Measurements from ENCODE around the gene BRD3.

BRD3 gene

GRCh38 chr9:134053941-134054761 is 13.7 kb downstream of the BRD3 start:
- no peak for DNase-seq

DNA sequence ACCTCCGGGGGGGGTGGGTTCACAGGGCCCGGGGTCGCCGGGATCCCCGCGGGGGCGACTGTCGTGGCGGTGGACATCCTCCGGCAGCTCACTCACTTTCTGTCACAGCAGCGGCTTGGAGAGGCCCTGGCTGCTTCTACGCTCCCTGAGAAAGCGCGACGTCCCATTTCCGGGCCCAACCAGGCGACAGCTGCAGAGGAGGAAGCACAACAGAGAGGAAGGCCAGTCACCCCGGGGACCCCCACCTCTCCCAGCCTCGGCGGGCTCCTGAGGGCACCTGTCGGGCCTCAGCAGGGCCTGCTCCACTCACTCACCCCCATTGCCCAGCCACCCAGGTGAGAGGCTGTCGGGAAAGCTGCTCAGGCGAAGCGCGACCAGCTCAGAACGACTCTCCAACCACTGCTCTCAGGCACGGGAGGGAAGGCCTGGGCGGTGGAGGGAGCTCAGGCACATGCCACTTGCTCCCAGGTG is 14.4 kb downstream of the BRD3 start:
- no peak for DNase-seq

GRCh38 chr9:134052941-134053340 is 14.9 kb downstream of the BRD3 start:
- no peak for DNase-seq

- no peak for DNase-seq
These were observed 15.3 kb downstream of the BRD3 start for GRCh38 chr9:134052491-134052890.

DNA sequence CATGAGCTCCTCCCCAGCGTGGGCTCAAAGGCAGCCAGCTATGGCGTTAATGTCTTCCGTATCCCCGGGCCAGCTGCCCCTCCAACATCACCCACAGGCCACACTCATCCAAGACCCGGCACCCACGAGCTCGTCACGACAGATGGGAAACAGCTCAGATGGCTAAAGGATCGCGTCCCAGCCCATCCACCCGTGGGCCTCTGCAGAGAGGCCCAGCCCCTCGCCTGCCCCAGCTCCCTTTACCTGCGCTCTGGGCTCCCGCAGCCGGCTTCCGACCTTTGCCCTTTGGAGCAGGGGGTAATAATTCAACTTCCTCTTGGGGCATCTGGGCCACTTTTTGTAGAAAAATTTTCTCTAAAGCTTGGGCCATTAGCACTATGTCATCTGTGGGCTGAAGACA is 16.5 kb downstream of the BRD3 start:
- DNase-seq = no peak

- no peak for DNase-seq
These were observed 17.1 kb downstream of the BRD3 start for GRCh38 chr9:134050726-134051125.

DNA sequence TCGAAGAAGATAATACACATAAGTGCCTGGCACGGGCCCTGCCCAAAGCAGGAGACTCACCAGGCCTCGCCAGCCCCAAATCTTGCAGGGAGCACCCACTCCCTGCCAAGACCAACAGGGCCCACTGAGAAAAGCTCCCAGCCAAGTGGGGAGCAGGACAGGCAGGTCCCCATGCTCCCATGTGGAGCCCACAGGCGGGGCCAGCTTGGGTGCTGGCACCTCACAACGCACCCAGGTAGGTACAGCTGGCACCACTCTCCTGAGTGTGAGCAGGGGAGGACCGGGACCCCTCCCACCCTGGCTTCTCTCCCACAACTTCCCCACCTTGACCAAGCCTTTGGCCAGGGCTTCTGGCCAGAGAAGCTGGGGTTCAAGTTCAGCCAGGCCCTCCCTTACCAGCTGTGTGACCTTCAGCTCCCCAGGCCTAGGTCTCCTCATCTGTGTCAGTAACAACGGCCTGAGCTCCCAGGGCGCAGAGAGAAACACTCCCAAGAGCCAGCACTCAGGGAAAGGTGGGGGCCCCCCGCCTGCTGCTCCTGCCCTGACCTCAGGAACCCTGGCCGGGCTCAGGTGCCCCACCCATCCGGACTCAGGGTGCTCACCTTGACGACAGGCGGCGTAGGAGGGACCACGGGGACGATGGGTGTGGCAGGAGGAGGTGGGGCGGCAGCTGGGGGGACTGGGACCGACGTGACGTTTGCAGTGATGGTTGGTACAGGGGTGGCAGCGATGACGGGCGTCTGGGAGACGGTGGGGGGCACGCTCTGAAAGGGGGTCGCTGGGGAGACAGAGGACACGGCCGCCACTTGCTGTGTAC is 17.8 kb downstream of the BRD3 start:
- no peak for DNase-seq

DNA sequence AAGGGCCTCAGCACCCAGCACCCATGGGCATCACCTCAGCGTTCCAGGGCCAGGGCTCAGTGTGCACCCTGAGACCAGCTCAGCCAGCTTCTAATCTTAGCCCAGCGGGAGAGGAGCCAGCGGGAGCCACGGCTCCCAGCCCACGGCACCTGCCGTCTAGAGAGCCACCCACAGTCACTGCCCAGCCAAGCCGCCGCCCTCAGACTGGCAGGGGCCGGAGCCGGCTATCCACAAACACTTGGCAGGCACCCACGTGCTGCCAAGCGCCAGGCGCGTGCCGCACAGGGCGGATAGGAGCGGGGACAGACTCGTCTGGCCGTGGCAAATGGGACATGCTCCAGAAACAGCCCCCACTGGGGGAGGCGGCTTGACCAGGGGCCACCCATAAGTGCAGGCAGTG is 18.6 kb downstream of the BRD3 start:
- DNase-seq = no peak

DNA sequence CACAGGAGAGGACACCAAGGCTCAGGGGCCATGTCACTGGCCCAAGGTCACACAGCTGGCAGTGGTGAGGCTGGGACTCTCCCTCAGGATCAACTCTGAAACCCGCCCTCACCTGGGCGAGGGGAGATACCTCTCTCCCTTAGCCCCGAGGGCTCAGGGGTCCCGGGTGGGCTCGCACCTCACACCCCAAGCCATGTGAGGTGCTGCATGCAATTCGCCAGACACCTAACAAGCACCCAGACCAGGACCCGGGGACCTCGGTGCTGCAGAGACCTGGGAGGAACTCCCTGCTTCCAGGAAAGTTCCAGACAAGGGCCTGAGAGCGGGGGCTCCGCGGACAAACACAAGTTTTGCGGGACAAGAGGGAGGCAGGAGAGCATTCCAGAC is 19.3 kb downstream of the BRD3 start:
- no peak for DNase-seq

GRCh38 chr9:134047868-134048581 is 19.8 kb downstream of the BRD3 start:
- no peak for DNase-seq

DNA sequence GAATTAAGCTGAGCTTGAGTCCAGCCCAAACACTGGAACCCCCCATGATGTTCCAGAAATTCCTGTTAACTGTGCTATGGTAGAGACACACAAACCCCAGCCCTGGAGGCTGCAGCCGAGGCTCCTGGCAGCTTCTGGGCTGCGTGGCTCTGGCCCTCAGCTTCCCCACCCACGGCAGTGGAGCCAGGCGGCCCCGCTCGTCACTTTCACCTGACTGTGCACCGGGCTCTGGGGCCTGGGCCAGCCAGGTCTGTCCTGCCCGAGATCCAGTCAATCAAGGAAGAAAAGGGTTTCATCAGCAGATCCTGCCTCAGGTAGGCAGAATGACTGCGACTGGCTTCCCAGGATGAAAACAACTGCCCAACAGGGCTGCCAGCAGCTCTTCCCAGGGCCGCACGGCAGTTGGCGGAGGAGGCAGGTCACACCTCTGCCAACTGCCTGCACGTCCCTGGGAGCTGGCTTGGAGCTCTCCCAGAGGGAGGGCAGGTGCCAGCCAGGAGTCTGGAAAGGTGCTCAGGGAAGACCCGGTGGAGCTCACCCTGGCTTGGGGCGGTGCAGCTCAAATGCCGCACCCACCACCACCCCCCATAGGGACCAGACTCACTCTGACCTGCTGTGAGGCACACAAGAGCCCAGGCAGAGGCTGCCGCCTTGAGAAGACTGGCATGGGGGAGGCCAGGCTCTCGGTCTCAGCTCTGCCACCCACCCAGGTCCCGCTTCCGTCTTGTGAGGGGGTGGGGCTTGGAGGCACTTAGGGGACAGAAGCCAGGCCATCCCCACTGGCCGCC is 20.7 kb downstream of the BRD3 start:
- DNase-seq = no peak

- no peak for DNase-seq
These were observed 21.8 kb downstream of the BRD3 start for GRCh38 chr9:134045841-134046544.

DNA sequence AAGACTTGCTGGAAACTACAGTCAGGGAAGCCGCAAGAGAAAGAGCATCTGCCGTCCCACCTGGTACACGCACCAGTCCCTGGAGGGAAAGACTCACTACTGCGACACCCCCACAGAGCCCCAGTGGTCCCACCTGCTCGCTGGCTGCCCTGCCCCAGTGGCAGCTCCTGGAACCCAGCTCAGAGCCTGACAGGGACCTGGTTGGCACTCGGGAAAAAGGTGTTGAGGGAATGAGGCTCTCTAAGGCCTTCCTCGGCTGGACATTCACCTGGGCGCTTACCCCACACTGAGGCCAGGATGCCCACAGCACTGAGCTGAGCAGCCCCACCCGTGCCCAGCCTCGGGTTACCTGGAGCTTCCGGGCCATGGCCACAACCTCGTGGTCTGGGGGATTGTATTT is 22.9 kb downstream of the BRD3 start:
- DNase-seq = no peak

- DNase-seq = no peak
These were observed 24.3 kb downstream of the BRD3 start for GRCh38 chr9:134043531-134043988.

GRCh38 chr9:134041649-134041962 is 26.2 kb downstream of the BRD3 start:
- no peak for DNase-seq

- no peak for DNase-seq
These were observed 26.8 kb downstream of the BRD3 start for GRCh38 chr9:134040781-134041648.

- DNase-seq = no peak
These were observed 27.7 kb downstream of the BRD3 start for GRCh38 chr9:134040176-134040565.

DNA sequence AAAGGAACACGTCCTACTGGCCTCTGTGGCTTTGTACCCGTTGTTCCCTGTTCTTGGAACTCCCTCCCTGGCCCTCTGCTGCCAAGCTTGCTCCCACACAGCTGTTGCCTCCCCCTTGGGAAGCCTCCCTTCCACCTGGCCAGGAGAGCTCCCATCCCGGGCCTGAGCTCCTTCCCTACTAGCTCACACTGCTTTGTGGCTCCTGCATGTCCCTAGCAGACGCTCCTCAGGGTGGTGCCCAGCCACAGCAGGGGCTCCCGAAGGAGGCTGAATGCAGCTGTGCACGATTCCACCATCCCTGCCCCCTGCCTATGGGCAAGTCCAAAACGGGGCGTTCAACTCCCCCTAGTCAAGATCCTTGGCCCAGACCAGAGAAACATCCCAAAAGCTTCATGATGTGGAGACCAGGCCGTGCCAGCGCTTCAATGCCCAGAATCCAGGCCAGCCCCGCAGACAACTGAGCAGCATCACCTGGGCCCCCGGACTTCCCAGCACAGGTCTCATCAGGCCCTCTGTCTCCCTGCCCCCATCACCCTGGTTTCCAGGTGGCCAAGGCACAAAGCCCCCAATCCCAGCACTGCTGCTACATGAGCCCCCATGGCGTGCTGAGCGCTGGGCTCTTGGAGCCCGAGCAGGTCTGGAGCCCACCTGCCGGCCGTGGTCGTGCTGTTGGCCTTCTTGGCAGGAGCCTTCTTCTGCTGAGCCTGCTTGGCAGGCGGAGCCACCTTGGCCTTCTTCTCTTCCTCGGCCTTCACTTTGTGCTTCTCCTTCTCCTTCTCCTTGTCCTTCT is 28.2 kb downstream of the BRD3 start:
- no peak for DNase-seq

DNA sequence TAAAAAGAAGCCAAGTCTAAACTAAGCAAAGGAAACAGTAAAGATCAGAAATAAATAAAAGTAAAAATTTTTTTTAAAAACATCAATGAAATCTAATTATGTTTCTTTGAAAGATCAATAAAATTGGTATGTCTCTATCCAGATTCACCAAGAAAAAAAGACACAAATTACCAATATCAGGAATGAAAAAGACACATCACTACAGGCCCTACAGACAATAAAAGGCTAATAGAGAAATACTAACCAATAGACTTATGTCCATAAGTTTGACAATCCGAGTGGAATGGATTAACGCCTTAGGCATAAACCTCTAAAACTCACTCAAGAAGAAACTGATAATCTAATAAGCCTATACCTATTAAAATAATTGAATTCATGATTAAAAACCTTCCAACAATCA is 30.2 kb downstream of the BRD3 start:
- DNase-seq = no peak

DNA sequence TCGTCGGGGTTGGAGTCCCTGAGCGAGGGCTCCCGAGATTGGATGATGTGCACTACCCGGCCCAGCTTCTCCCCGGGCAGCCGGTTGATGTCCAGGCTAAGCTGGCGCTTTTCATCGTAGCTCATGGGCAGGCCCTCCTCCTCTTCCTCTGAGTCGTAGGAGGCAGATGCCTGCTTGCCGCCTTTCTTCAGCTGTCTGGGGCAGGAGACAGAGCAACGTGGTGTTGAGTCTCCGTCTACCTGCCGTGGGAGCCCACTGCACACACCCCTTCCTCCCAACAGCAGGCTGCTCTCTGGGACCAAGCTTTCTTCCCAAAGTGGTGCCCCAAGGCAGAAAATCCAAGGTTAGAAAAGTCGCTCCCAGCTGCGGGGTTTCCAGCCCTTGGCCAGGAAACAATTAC is 31.7 kb downstream of the BRD3 start:
- no peak for DNase-seq
